ENCODE data around the gene THSD4. TPM values are rescaled to one million over a fixed set of nuclear protein-coding genes. Genes with fewer than 3 reads are reported as not detected.

THSD4 gene
- total RNA-seq, 1 experiment from 2014 or later, result 24.2 TPM

DNA sequence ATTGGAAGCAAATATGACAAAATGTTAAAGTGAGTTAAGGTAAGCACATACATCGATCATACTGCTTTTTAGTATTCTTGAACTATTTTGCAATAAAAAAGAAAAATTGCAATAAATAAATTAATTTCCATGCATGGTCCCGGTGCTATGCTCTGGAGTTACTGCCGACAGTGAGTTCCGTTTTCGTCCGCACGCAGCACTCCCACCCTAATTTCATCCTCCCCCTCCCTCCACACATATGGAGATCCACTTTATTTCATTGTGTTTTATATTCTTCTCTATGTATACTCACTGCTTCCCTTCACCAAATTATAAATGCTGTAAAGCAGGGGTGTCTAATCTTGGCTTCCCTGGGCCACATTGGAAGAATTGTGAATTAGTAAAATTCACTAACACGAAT is 247.3 kb downstream of the THSD4 start:
- Mint-ChIP-seq H3K9me3 (ENCODE audit: low read depth, unreplicated experiment) (no peaks in the 10 kb centered on the region), H3K27ac (ENCODE audit: unreplicated experiment) (no peak overlapping the region), H3K4me3 (ENCODE audit: low read depth, unreplicated experiment) (no peak overlapping the region), H3K27me3 (ENCODE audit: unreplicated experiment) (no peaks in the 10 kb centered on the region), H3K36me3 (ENCODE audit: insufficient read depth, unreplicated experiment) (no peaks in the 10 kb centered on the region), H3K4me1 (ENCODE audit: low read depth, unreplicated experiment) (peaks cover 9% of the 10 kb centered on the region)
- no TSS peak for BruUV-seq (replicated peaks)
- no peak for DNase-seq
- TF ChIP-seq, protein P1, sequence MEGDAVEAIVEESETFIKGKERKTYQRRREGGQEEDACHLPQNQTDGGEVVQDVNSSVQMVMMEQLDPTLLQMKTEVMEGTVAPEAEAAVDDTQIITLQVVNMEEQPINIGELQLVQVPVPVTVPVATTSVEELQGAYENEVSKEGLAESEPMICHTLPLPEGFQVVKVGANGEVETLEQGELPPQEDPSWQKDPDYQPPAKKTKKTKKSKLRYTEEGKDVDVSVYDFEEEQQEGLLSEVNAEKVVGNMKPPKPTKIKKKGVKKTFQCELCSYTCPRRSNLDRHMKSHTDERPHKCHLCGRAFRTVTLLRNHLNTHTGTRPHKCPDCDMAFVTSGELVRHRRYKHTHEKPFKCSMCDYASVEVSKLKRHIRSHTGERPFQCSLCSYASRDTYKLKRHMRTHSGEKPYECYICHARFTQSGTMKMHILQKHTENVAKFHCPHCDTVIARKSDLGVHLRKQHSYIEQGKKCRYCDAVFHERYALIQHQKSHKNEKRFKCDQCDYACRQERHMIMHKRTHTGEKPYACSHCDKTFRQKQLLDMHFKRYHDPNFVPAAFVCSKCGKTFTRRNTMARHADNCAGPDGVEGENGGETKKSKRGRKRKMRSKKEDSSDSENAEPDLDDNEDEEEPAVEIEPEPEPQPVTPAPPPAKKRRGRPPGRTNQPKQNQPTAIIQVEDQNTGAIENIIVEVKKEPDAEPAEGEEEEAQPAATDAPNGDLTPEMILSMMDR (IDR thresholded peaks at IDR 0.05; ENCODE audit: unreplicated experiment), result no peak
- CTCF ChIA-PET, result interaction anchor here (0.6 kb wide), 1 partner anchor 191 kb away, joined by 5 read pairs; no protein-coding TSS in a partner anchor
- intact Hi-C loops (cut with micrococcal nuclease; ENCODE audit: unreplicated experiment), result no loop called here

DNA sequence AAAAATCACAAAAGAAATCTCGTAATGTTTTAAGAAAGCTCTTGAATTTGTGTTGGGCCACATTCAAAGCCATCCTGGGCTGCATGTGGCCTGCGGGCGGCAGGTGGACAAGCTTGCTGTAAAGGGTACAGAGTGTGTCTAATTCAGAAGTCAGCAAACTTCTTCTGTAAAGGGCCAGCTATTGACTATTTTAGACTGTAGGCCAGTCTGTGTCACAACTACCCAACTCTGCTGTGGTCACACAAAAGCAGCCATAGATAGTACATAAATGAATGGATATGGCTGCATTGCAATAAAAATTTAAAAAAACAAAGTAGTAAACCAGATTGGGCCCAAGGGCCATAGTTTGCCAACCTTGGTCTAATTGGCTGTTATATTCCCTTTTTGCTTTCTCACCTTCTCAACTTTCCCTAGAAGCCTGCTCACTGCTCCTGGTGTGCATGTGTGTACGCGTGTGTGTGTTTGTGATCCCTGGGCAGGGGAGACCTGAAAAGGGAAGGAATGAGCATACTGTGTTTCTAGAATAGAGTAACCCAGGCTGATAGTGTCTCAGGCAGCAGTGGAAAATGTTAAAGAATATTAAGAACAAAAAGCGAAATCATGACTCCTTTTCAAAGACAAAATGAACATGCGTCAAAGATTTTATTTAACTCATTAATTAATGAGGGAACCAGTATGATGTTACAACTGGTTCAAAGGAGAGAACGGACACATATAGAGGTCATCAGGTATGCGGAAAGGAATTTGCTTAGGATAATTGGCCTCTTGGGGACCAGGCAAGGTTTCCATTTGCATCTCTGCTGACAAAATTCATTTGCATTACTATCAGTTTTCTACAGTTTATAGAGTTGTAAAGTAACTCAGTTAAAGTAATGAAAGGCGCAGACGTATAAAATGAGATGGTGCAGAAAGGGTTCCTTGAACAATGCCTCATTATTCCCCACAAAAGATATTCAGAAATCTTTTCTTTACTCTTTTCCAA is 248.0 kb downstream of the THSD4 start:
- H3K27ac Mint-ChIP-seq (ENCODE audit: unreplicated experiment), result no peak overlapping the region
- BruUV-seq (replicated peaks), result no TSS peak
- CTCF ChIA-PET, result interaction anchor here (0.6 kb wide), 1 partner anchor 190 kb away, joined by 5 read pairs; no protein-coding TSS in a partner anchor
- TF ChIP-seq, protein P1 (IDR thresholded peaks at IDR 0.05; ENCODE audit: unreplicated experiment), result no peak
- H3K27me3 Mint-ChIP-seq (ENCODE audit: unreplicated experiment), result no peaks in the 10 kb centered on the region
- H3K36me3 Mint-ChIP-seq (ENCODE audit: insufficient read depth, unreplicated experiment), result no peaks in the 10 kb centered on the region
- no peak for DNase-seq
- peaks cover 9% of the 10 kb centered on the region for H3K4me1 Mint-ChIP-seq (ENCODE audit: low read depth, unreplicated experiment)
- H3K4me3 Mint-ChIP-seq (ENCODE audit: low read depth, unreplicated experiment), result no peak overlapping the region
- intact Hi-C loops (cut with micrococcal nuclease; ENCODE audit: unreplicated experiment), result no loop called here
- no peaks in the 10 kb centered on the region for H3K9me3 Mint-ChIP-seq (ENCODE audit: low read depth, unreplicated experiment)

DNA sequence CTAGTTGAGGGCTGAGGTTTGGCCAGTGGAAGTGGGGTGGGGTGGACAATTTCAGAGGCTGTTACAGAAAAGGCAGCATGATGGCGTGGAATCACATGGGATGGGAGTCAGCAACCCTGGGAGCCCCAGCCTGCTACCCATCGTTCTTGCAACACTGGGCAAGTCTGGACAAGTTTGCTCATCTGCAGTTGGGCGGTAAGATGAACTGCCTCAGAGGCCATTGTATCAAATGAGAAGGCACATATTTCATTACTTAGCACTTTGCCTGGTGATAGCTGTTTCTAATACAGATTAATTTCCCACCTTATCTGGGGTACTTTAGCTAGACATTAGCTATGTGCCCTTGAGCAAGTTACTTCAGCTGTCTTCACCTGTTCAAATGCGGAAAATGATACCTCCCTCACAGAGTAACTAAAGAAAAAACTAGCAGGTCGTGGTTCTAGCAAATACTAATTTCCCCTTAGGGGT is 248.9 kb downstream of the THSD4 start:
- no peaks in the 10 kb centered on the region for H3K27me3 Mint-ChIP-seq (ENCODE audit: unreplicated experiment)
- BruUV-seq (replicated peaks), result no TSS peak
- TF ChIP-seq, protein P1 (IDR thresholded peaks at IDR 0.05; ENCODE audit: unreplicated experiment), result no peak
- DNase-seq, result no peak
- intact Hi-C loops (cut with micrococcal nuclease; ENCODE audit: unreplicated experiment), result no loop called here
- H3K27ac Mint-ChIP-seq (ENCODE audit: unreplicated experiment), result no peak overlapping the region
- H3K4me1 Mint-ChIP-seq (ENCODE audit: low read depth, unreplicated experiment), result peaks cover 9% of the 10 kb centered on the region
- no peaks in the 10 kb centered on the region for H3K36me3 Mint-ChIP-seq (ENCODE audit: insufficient read depth, unreplicated experiment)
- no peaks in the 10 kb centered on the region for H3K9me3 Mint-ChIP-seq (ENCODE audit: low read depth, unreplicated experiment)
- no peak overlapping the region for H3K4me3 Mint-ChIP-seq (ENCODE audit: low read depth, unreplicated experiment)
- CTCF ChIA-PET, result no interaction called here

DNA sequence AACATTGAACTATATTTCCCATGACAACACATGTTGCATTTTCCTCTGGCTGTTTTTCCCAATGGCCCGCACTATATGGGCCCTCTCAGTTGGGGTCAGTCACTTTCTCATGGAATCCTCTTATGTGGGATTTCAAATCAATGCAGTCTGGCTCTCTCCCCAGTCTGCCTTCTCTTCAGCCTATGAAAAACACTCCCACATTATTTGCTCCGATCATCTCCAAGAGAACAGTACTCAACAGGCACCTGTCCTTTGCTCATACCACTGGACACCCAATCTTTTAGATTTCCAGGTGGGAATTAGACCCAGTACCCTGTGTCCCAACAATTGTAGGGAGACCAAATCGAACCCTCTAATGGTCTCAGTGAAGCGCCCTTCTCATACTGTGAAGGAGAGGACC is 251.3 kb downstream of the THSD4 start:
- BruUV-seq (replicated peaks), result no TSS peak
- H3K36me3 Mint-ChIP-seq (ENCODE audit: insufficient read depth, unreplicated experiment), result no peaks in the 10 kb centered on the region
- H3K4me1 Mint-ChIP-seq (ENCODE audit: low read depth, unreplicated experiment), result no peaks in the 10 kb centered on the region
- no peak overlapping the region for H3K27ac Mint-ChIP-seq (ENCODE audit: unreplicated experiment)
- no peak for DNase-seq
- TF ChIP-seq, protein P1 (IDR thresholded peaks at IDR 0.05; ENCODE audit: unreplicated experiment), result no peak
- intact Hi-C loops (cut with micrococcal nuclease; ENCODE audit: unreplicated experiment), result no loop called here
- no peak overlapping the region for H3K4me3 Mint-ChIP-seq (ENCODE audit: low read depth, unreplicated experiment)
- no peaks in the 10 kb centered on the region for H3K9me3 Mint-ChIP-seq (ENCODE audit: low read depth, unreplicated experiment)
- no peaks in the 10 kb centered on the region for H3K27me3 Mint-ChIP-seq (ENCODE audit: unreplicated experiment)
- CTCF ChIA-PET, result interaction anchor here (0.7 kb wide), 1 partner anchor 461 kb away, joined by 3 read pairs; no protein-coding TSS in a partner anchor
